ENCODE measurements around the gene CDK5R2.

CDK5R2 gene

GRCh38 chr2:218988164-218988563 lies 28.7 kb downstream of the CDK5R2 start:
- no peak for DNase-seq (ENCODE audit: low read depth, low spot score)

GRCh38 chr2:218988650-218989049 lies 29.2 kb downstream of the CDK5R2 start:
- DNase-seq (ENCODE audit: low read depth, low spot score): no peak

DNA sequence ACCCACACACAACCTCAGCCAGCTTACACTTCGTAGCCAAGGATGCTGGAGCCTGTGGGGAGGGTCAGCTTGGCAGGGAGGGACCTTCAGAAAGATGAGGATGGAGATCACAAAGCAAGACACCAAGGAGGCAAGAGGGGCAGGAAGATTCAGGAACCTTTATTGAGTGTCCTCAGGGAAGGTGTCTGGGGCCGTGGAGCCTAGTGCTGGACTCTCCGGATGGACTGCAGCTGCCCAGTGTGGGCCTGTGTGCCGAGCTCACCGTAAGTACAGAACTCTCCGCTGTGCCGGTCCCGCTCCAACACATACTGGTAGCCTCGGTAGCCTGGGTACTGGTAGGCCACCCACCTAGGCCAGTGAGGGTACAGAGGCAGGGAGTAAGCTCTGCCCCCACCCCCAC lies 30.6 kb downstream of the CDK5R2 start:
- DNase-seq (ENCODE audit: low read depth, low spot score): no peak

DNA sequence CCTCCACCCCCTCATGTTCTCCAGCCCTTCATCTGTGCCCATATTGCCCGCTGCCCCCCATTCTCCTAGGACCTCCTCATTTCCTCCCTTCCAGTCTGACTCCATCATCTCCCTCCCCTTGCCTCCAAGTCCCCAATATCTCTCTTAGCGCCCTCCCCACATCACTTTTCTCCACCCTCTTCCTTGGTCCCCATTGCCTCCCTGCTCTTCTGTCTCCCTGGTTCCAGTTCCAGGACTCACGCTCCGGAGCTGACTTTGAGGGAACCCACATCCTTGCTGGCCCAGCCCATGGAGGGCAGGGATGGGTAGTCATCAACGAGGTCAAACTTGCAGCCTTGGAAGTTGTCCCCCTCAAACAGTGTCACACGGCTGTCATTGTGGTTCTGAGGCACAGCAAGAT lies 31.1 kb downstream of the CDK5R2 start:
- no peak for DNase-seq (ENCODE audit: low read depth, low spot score)

DNA sequence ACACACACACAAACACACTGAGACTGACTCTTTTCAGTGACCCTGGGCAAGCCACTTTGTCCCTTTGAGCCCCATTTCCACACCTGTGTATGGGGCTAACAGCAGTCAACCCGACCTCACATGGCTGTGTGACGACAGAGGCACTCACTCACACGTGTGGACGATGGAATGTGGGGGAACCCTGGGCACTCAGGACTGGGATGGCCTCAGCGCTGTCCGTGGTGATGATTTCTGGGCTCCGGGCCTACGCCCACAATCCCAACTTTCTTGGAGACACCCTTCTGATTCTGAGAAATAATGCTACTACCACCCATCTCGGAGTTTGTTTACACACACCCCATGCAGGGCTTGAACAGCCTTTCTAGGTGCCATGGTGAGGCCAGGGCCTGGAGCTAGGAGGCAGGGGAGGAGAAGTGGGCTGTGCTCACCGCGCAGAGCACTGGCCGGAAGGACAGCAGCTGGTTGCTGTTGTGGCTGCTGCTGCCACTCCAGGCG lies 32.3 kb downstream of the CDK5R2 start:
- no peak for DNase-seq (ENCODE audit: low read depth, low spot score)

DNA sequence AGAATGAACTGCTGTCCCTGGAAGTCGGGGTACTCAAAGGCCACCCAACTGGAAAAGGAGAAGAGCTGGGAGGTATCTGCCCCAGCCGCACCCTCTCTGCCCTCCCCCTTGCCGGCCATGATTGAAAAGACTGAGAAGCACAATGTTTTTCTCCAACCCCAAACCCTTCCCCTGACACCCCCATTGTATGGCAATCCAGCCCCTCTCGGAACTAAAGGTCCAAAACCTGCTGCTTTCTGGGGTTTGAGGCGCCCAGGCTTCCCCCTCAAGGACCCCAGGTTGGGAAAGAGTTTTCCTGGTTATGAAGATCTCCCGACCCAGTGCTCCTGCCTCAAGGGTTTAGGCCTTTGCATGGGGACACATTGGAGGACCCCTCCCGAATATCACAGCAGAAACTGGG lies 32.7 kb downstream of the CDK5R2 start:
- DNase-seq (ENCODE audit: low read depth, low spot score): no peak

DNA sequence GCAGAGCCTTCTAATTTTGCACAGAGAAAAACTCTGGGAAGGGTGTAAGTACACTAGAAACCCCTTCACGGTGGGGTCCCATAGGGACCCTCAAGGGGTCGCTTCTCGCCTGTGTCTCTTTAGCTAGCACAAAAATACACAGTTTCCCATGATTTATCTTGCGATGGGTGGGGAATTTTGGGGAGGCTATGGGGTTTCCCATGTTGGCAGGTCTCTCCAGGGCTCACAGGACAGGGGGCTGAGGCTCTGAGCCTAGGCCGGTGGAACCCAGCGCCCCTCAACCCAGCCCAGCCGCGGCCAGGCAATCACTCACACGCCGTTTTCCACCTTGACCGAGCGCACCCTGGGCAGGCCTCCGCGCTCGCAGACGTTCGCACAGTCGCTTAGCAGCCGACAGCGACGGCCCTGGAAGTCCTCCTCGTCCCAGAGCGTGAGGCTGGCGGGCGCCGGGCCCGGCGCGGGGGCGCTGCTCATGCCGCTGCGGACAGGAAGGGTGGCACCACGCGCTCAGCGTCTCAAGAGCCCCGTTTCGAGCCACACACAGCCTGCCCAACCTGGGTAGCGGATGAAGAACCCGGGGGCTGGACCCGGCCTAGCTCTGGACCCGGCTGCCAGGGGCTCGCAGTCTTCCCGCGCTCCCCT lies 33.4 kb downstream of the CDK5R2 start:
- no peak for DNase-seq (ENCODE audit: low read depth, low spot score)

- DNase-seq (ENCODE audit: low read depth, low spot score): no peak
Measured at GRCh38 chr2:218993345-218994315, 34.2 kb downstream of the CDK5R2 start, which contains the start of gene CRYBA2. TSS of gene CRYBA2 (minus strand) at chr2:218993422. CDS start at chr2:218993176, 246 bp downstream.

DNA sequence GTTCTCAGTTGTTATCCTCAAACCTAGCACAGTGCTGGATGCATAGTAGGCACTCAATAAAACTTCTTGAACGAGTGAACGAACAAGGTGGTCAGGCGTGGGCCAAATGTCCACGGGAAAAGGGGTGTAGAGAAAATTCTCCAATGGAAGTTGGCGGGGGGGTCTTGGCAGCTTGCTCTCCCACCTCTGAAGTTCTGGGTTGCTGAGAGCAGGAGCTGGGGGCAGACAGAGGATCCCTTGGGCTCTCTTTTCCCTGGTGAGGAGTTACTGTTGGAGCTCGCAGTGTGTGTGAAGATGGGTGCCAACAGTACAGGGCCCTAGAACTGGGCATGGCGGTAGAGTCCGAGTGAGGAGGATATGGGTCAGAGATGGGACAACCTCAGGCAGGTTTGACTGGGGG lies 36.1 kb downstream of the CDK5R2 start:
- DNase-seq (ENCODE audit: low read depth, low spot score): no peak

- no peak for DNase-seq (ENCODE audit: low read depth, low spot score)
Measured at GRCh38 chr2:218995972-218996711, 36.7 kb downstream of the CDK5R2 start.

- DNase-seq (ENCODE audit: low read depth, low spot score): no peak
Measured at GRCh38 chr2:218996937-218997336, 37.5 kb downstream of the CDK5R2 start.

- no peak for DNase-seq (ENCODE audit: low read depth, low spot score)
Measured at GRCh38 chr2:218997731-218998130, 38.3 kb downstream of the CDK5R2 start.

- no peak for DNase-seq (ENCODE audit: low read depth, low spot score)
Measured at GRCh38 chr2:218998414-218999002, 39.0 kb downstream of the CDK5R2 start.

DNA sequence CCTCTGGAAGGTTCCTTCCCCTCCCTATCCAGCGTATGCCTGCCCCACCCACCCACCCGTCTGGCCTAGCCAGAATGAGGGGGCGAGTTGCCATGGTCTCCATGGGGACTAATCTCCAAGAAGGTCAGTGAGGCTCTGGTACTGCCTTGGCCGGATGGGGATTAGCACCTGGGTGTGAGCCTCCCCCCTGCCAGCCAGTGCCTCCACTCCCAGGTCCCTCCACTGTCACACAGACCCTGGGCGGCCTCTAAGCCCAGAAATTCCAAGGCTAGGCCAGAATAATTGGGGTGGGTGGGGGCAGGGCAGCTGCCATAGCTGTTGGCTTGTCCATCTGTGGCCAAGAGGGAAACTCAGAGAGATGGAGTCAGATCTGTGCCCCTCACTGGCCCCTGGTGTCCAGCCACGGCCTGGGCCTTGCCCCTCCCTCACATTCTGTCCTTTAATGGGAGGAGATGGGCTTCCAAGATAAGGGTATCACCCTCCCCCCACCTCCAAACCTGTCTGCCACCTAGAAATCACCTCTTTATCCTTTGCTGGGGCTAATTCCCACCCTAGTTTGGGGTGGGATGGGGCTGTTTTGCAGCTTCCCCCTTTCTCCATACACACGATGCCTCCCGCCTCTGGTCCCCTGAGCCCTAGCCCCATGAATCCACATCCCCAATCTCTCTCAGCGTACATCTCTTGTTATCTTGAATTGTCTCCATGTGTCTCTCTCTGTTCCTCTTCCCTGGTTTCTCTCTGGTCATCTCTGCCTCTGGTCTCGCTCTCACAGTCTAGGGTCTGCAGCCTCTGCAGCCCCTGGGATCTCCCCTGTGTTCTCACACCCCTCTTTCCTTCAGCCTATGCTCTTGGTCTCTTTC lies 39.8 kb downstream of the CDK5R2 start:
- DNase-seq (ENCODE audit: low read depth, low spot score): no peak

DNA sequence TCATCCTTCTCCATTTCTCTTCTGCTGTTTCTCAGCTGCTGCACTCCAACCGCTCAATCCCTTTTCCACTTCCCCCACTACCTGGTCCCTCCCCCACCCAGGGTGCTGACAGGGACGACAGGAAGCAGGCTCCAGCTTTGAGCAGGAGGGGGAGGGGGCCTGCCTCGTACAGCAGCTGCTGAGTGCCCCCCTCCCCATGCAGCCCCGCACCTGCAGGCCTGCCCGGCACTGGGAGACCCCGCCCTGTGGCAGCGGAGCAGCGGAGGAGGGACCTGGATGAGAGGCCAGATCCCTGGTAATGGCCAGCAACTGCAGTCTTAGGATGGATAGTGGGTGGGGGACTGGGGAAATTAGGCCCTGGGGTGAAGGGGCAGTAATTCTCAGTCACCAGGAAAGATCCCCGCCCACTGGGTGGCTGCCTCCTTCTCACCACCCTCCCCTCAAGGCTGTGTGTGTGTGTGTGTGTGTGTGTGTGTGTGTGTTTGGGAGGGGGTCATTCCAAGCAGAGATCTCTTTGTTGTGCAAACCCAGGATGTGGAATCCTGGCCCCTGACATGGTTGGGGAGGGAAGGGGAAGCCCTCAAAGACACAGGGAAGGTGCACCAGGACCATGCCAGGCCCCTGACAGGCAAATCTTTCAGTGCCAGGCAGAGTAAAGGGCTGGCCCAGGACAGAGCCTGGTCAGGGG lies 40.6 kb downstream of the CDK5R2 start:
- DNase-seq (ENCODE audit: low read depth, low spot score): no peak

GRCh38 chr2:219000569-219000960 lies 41.1 kb downstream of the CDK5R2 start:
- no peak for DNase-seq (ENCODE audit: low read depth, low spot score)

- DNase-seq (ENCODE audit: low read depth, low spot score): no peak
Measured at GRCh38 chr2:219001100-219001576, 41.7 kb downstream of the CDK5R2 start.

DNA sequence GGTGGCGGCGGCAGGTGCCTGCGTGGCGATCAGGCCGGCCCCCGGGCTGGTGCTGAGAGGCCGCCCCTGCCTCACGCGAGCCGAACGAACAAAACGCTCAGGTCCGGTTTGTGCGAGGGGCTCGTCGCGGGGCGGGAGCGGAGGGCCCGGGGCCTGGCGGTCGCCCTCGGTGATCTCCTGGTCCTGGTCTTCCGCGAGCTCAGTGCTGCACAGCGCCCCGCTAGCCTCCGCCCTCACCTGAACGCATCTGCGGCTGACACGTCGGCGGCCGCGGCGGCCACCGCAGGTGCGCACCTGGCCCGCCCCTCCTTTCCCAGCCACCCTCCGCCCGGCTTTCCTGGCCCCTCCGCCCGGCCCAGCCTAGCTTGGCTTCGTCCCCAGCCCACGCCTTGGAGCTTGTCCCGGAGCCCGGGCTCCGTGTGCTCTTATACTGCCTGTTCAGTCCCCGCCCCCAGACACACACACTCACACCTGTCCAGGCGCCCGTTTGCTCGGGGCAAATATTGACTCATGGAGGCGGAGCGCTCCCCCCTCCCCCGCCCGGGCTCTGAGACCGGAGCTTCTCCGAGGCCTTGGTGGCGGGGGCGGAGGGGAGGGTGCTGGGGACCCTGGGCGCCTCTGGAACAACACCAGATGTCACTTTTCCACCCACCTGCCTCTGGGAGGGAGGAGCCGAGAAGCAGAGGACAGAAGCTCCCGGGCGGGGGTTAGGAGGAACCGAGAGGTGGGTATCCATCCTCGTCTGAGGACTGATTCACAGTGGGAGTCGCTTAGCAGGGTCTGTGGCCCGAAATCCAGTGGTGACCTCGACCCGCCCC lies 42.3 kb downstream of the CDK5R2 start:
- DNase-seq (ENCODE audit: low read depth, low spot score): no peak

Measured in brain pericyte (primary cell).